Effector memory CD8-positive, alpha-beta T cell (primary cell): ENCODE measurements around the gene MS4A7.

Experiments used
- ATAC-seq: fragments of 150-1000 bp; cut with Tn5 transposase; replicated peaks from 2 replicates; pipeline ENCODE4 v1.10.0; 2021; ENCODE audit warnings: mild to moderate bottlenecking, moderate library complexity
- DNase-seq, 3 experiments: peaks; one replicate each; pipeline ENCODE4 v3.0.0; 2021
- H3K27ac Mint-ChIP-seq, 2 donors: one replicate each; pipeline ENCODE4 v1.8.0; 2022; ENCODE audit warnings: mild to moderate bottlenecking in 2 of 2, mixed read lengths in 2 of 2, moderate library complexity in 2 of 2
- H3K27me3 Mint-ChIP-seq, 2 donors: one replicate each; pipeline ENCODE4 v1.8.0; 2022; ENCODE audit warnings: mixed read lengths in 2 of 2
- H3K36me3 Mint-ChIP-seq: one replicate; pipeline ENCODE4 v1.8.0; 2022; ENCODE audit warnings: mild to moderate bottlenecking, moderate library complexity, mixed read lengths; ENCODE audit not compliant: insufficient read depth
- H3K4me1 Mint-ChIP-seq, 2 donors: one replicate each; pipeline ENCODE4 v1.8.0; 2022; ENCODE audit warnings: low read depth in 2 of 2, mixed read lengths in 2 of 2
- H3K4me3 Mint-ChIP-seq, 2 donors: one replicate each; pipeline ENCODE4 v1.8.0; 2022; ENCODE audit warnings: mild to moderate bottlenecking in 2 of 2, mixed read lengths in 2 of 2, moderate library complexity in 2 of 2
- H3K9me3 Mint-ChIP-seq, 2 donors: one replicate each; pipeline ENCODE4 v1.8.0; 2022; ENCODE audit warnings: mixed read lengths in 2 of 2
- total RNA-seq, 9 experiments: gene quantifications; one replicate each; lab custom pipeline; 2026; lab: John Stamatoyannopoulos, UW

Gene MS4A7, protein sequence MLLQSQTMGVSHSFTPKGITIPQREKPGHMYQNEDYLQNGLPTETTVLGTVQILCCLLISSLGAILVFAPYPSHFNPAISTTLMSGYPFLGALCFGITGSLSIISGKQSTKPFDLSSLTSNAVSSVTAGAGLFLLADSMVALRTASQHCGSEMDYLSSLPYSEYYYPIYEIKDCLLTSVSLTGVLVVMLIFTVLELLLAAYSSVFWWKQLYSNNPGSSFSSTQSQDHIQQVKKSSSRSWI
- total RNA-seq, result 0 reads per million in 9 experiments

DNA sequence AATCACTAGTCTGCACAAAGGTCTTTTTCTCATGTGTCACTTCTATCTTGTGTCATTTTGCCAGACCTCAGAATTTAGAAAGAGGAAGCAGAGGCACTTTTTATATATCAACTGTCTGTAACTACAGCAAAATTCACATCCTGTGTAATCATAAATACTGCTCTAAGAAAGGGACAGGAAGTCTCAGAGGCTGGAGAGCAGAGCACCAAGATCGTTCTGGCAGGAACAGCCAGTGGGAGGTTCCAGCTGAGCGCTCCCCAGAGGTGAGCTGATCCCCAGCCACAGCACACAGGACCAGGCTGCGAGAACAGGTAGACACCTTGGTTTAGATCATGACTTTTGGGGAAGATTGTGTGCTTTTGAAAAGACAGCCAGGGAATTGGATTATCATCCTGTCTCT is at the start of gene MS4A7:
Gene MS4A7, plus strand, starts transcription at position 179 of the 400 bp plus-strand sequence. CDS start 4,610 bp downstream, outside the sequence.
- Mint-ChIP-seq H3K27ac (peak within 1 kb of the TSS in 1 of 2 donors; percentile 23), H3K9me3 (no peaks in the 10 kb centered on the region), H3K4me1 (no peaks in the 10 kb centered on the region), H3K36me3 (no peaks in the 10 kb centered on the region), H3K27me3 (peaks cover 6 to 42% of the 10 kb centered on the region in 2 donors), H3K4me3 (no peak within 1 kb of the TSS)
- DNase-seq (no peak), ATAC-seq (peak; percentile 47)

GRCh38 chr11:60332846-60333245 is 45.5 kb upstream of the MS4A7 start:
- Mint-ChIP-seq H3K4me1 (no peaks in the 10 kb centered on the region), H3K4me3 (no peak overlapping the region)

GRCh38 chr11:60334005-60334620 is 44.2 kb upstream of the MS4A7 start:
- DNase-seq (peak; percentile 46 to 68 (median 53)), ATAC-seq (peak; percentile 36)
- Mint-ChIP-seq H3K27ac (no peak overlapping the region), H3K4me1 (no peaks in the 10 kb centered on the region), H3K27me3 (peaks cover 25 to 38% of the 10 kb centered on the region in 2 donors), H3K36me3 (no peaks in the 10 kb centered on the region), H3K4me3 (no peak overlapping the region), H3K9me3 (no peaks in the 10 kb centered on the region)

More at GRCh38 chr11:60332846-60333245, 45.5 kb upstream of the MS4A7 start:
- no peaks in the 10 kb centered on the region for H3K36me3 Mint-ChIP-seq
- DNase-seq, result no peak
- no peaks in the 10 kb centered on the region for H3K9me3 Mint-ChIP-seq
- H3K27ac Mint-ChIP-seq, result no peak overlapping the region
- ATAC-seq, result no peak
- H3K27me3 Mint-ChIP-seq, result peaks cover 19 to 31% of the 10 kb centered on the region in 2 donors

DNA sequence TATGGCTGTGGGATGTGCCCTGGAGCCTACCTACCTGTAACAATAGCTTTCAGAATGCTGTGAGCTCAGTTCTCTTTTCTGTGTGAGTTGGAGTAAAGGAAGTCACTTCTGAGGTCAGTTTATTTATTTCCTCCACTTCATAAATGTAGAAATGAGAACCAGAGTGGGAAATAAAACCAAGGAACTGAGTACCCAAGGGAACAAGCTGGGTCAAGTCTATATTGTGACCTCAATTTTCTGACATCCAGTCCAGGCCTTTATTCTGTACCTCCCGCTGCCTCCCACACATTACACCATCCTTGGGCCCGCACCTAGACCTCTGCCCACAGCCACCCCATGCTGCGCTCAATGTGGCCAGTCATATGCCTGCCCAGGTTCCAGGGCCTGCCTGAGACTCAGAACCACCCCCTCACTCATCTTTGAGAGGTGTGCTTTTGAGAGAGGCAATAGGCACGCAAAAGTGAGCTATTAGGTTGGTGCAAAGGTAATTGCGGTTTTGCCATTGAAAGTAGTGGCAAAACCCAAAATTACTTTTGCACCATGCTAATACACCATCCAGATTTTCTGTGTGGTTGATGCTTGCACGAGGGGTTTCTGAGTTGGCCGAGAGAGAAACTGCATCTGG is 41.5 kb upstream of the MS4A7 start:
- H3K9me3 Mint-ChIP-seq, result no peaks in the 10 kb centered on the region
- ATAC-seq, result no peak

DNA sequence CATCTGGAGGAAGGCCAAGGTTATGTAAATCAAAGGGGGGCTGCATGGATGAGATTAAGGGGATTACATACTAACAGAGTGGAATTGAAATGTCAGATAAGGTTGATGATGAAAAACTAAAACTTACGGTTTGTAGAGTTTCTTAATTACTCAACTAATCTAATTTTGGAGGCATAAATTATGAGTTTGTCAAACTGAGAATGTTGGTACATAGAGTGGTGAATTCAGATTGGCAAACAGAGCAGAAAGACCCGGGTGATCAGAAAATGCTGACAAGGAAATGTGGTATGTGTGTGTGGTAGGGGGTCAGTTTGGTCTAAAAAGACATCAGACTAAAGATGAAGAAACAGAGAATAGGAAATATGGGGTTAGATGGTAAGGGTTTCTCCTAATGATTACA is 40.3 kb upstream of the MS4A7 start:
- DNase-seq (no peak), ATAC-seq (no peak)
- no peaks in the 10 kb centered on the region for H3K9me3 Mint-ChIP-seq
- H3K36me3 Mint-ChIP-seq, result no peaks in the 10 kb centered on the region
- H3K4me1 Mint-ChIP-seq, result no peaks in the 10 kb centered on the region
- no peak overlapping the region for H3K27ac Mint-ChIP-seq
- no peak overlapping the region for H3K4me3 Mint-ChIP-seq
- H3K27me3 Mint-ChIP-seq, result peaks cover 27 to 33% of the 10 kb centered on the region in 2 donors

More for the DNA sequence above, 41.5 kb upstream of the MS4A7 start:
- DNase-seq, result no peak
- Mint-ChIP-seq H3K4me3 (no peak overlapping the region), H3K36me3 (no peaks in the 10 kb centered on the region), H3K4me1 (no peaks in the 10 kb centered on the region), H3K27me3 (peaks cover 30 to 38% of the 10 kb centered on the region in 2 donors), H3K27ac (no peak overlapping the region)

DNA sequence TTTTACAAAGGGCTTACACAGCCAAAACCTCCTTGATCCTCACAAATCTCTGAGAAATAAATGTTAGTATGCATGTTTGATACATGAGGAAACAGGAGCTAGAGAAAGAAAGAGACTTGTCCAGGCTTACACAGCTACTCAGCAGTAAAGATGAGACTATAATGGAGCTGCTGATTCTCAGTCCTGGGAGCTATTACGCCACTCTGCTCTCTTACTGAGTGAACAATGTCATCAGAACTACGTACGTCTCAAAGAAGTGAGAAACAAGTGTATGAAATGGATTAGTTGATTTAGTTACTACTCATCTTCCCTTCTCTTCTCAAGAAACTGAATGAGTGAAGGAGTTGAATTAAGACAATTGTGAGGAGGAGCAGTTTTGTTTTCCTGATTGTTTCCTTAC is 39.0 kb upstream of the MS4A7 start:
- Mint-ChIP-seq H3K4me3 (no peak overlapping the region), H3K27ac (no peak overlapping the region), H3K36me3 (no peaks in the 10 kb centered on the region), H3K9me3 (no peaks in the 10 kb centered on the region), H3K4me1 (no peaks in the 10 kb centered on the region), H3K27me3 (peaks cover 20 to 32% of the 10 kb centered on the region in 2 donors)
- no peak for ATAC-seq
- DNase-seq, result no peak

DNA sequence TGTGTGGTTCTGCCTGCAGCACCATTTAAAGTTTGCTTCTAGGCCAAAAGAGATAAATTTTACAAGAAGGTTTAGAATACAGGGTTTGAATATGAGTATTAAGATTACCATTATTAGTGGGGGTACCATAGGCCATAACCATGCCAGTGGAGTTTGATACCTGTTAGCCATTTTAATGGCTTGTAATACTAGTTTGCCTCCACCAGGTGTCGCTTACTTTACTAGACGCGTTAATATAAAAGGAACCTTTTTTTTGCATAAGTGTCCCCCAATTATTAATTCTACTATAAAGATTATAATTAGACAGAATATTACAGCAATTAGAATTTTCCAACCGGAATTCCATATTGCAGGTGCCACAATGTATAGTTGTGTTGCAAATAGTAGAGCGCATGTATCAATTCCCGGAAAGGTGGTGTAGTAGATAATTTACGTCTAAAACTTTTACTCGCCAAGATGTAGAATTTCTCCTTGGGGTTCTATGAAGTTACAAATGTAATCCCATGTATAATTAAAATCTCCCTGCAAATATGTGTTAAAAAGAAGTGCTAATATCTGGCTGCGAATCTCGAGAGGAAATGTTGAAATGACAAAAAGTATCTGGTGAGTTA is 35.1 kb upstream of the MS4A7 start:
- Mint-ChIP-seq H3K36me3 (no peaks in the 10 kb centered on the region), H3K4me1 (no peaks in the 10 kb centered on the region), H3K27me3 (peaks cover 25 to 36% of the 10 kb centered on the region in 2 donors), H3K4me3 (no peak overlapping the region), H3K9me3 (no peaks in the 10 kb centered on the region), H3K27ac (no peak overlapping the region)
- ATAC-seq, result no peak
- no peak for DNase-seq

DNA sequence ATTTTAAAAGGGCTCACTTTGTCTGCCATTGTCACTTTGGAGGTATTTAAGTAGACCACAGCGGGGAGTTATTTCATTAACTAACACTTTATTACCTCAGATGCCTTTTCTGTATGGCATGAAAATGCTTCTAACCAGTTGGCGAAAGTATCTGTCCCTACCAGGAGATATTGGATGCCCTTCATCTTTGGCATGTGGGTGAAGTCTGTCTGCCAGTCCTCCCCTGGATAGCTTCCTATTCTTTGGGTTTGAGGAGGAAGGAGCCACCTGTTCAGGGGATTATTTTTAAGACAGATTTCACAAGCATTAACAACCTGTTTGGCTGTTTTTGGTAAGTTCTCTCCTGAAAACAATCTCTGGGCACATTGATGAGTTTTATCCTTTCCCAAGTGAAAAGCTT is 34.2 kb upstream of the MS4A7 start:
- ATAC-seq, result no peak
- Mint-ChIP-seq H3K36me3 (no peaks in the 10 kb centered on the region), H3K4me1 (no peaks in the 10 kb centered on the region), H3K4me3 (no peak overlapping the region), H3K27ac (no peak overlapping the region), H3K9me3 (no peaks in the 10 kb centered on the region), H3K27me3 (peaks cover 31 to 39% of the 10 kb centered on the region in 2 donors)
- DNase-seq, result no peak

- ATAC-seq (no peak), DNase-seq (no peak)
- Mint-ChIP-seq H3K27ac (no peak overlapping the region), H3K9me3 (no peaks in the 10 kb centered on the region), H3K4me3 (no peak overlapping the region), H3K4me1 (no peaks in the 10 kb centered on the region), H3K27me3 (peaks cover 39% of the 10 kb centered on the region in 2 donors), H3K36me3 (no peaks in the 10 kb centered on the region)
Measured at GRCh38 chr11:60345489-60345888, 32.8 kb upstream of the MS4A7 start.

DNA sequence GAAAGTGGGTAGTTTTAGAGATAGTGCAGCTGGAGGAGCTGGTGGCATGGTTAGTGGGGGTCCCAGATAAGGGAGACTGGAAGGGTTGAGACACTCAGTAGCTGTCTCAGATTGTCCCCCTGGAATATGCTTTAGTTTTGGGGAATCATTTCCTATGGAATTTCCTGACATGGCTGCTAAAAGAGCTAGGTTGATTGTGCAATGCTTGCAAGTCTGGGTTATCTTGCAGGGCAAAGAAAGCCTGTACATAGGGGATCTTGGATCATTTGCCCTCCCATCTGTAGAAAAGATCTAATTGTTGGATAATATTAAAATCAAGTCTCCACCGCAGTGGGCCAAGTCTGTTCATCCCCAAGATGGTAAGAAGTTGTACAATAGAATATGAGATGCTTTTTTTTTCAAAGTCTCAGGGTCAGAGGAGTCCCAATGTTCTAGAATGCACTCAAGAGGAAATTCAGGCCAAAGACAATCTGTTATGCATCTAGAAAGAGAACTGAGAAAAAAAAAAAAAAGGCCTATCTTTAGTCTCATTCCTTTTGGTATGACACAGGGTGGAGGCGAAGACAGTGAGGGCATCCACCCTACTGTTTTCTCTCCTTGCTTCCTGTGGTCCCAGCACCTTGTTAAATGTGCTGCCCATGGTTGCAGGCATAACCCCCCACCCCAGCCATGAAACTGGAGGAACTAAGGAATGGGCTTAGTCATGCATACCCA is 31.1 kb upstream of the MS4A7 start:
- peaks cover 30 to 39% of the 10 kb centered on the region in 2 donors for H3K27me3 Mint-ChIP-seq

GRCh38 chr11:60348116-60348515 is 30.2 kb upstream of the MS4A7 start:
- Mint-ChIP-seq H3K36me3 (no peaks in the 10 kb centered on the region), H3K4me1 (no peaks in the 10 kb centered on the region), H3K27ac (no peak overlapping the region), H3K9me3 (no peaks in the 10 kb centered on the region), H3K4me3 (no peak overlapping the region), H3K27me3 (peaks cover 29 to 39% of the 10 kb centered on the region in 2 donors)
- ATAC-seq (no peak), DNase-seq (no peak)

More for the DNA sequence above, 31.1 kb upstream of the MS4A7 start:
- Mint-ChIP-seq H3K9me3 (no peaks in the 10 kb centered on the region), H3K4me3 (no peak overlapping the region), H3K36me3 (no peaks in the 10 kb centered on the region), H3K4me1 (no peaks in the 10 kb centered on the region), H3K27ac (no peak overlapping the region)
- DNase-seq, result no peak
- no peak for ATAC-seq

DNA sequence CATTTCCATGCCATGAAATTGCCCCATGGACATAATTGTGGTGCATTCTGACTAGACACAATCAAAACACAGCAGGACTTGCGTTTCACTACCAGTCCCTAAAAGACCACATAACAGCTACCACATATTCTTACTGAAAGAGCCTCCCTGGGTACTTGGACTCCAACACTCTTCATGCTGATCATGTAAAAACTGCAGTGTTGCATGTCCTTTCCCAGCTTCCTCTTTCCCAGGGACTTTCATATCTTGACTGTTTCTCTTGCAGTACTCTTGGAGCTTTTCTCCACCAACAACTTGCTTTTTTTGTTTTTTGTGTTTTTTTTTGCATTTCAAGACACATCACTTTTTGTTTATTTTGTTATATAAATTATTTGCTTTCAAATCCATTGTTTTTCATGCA is 28.3 kb upstream of the MS4A7 start:
- H3K9me3 Mint-ChIP-seq, result no peaks in the 10 kb centered on the region
- H3K27ac Mint-ChIP-seq, result no peak overlapping the region
- H3K27me3 Mint-ChIP-seq, result peaks cover 37 to 52% of the 10 kb centered on the region in 2 donors
- ATAC-seq, result no peak
- no peaks in the 10 kb centered on the region for H3K36me3 Mint-ChIP-seq
- no peaks in the 10 kb centered on the region for H3K4me1 Mint-ChIP-seq
- H3K4me3 Mint-ChIP-seq, result no peak overlapping the region
- no peak for DNase-seq

- no peaks in the 10 kb centered on the region for H3K4me1 Mint-ChIP-seq
- peaks cover 22 to 41% of the 10 kb centered on the region in 2 donors for H3K27me3 Mint-ChIP-seq
- no peak overlapping the region for H3K4me3 Mint-ChIP-seq
- no peaks in the 10 kb centered on the region for H3K36me3 Mint-ChIP-seq
- no peak overlapping the region for H3K27ac Mint-ChIP-seq
- no peak for ATAC-seq
- no peak for DNase-seq
- no peaks in the 10 kb centered on the region for H3K9me3 Mint-ChIP-seq
Measured at GRCh38 chr11:60357771-60358170, 20.6 kb upstream of the MS4A7 start.
